Cardiac septum (tissue), 1 donor: ENCODE data around the gene ESYT2. TPM values are rescaled to one million over a fixed set of nuclear protein-coding genes. Genes with fewer than 3 reads are reported as not detected.

Source experiments
- DNase-seq: peaks from one replicate; pipeline ENCODE4 v3.0.0-alpha.2; 2020; ENCODE audit warnings: low spot score
- intact Hi-C: fragments of 100-400 bp; cut with DNase I; formaldehyde crosslinking; loops from one replicate; pipeline ENCODE4 v1.14.0; 2022
- total RNA-seq: library from RNA; stranded (reverse); fragmentation: NEBNext Ultra II Directional; extraction: Animal tissue kit (Norgen Biotek cat#: 25700); gene quantifications from one replicate; pipeline ENCODE4 v1.2.1, GENCODE V29; 2021
- donor health status: DM: no; HTN: no; CAD: no.

Gene ESYT2
- total RNA-seq, 1 donor from 2014 or later: 45.6 TPM

DNA sequence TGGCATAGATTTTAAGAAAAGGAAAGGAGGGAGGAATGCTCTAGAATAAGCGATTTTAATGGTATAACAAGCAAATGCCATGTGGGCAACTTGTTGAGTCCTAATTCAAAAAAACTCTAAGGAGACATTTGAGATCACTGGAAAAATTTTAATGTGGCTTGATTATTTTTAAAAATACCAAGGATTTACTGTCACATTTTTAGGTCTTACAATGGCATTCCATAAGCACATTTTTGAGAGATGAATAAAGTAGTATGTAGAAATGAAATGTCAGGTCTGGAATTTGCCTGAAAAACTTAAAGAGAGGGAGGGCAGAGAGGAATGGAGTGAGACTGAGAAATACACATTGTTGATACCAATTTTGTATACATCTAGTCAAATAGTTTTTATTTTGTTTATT, 145.0 kb downstream of the ESYT2 start:
- intact Hi-C loops: no loop called here
- no peak for DNase-seq

DNA sequence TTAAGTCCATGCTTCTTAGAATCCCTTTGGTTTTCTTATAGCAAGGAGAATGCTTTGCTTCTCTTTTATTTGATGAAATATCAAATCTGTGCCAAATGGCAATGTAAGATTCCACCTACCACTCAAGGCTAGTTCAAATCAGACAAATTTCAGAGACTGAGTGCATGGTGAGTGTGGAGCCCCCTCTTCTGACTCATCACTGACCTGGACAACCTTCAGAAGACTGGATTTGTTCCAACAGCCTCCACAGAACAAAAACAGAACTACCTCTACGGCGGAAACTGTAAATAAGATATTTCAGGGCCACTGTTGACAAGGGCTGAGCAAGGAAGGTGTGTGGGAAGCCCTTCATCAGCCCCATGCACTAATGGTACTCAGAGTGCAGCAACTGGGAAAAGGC, 145.8 kb downstream of the ESYT2 start:
- intact Hi-C loops: no loop called here
- DNase-seq: no peak

DNA sequence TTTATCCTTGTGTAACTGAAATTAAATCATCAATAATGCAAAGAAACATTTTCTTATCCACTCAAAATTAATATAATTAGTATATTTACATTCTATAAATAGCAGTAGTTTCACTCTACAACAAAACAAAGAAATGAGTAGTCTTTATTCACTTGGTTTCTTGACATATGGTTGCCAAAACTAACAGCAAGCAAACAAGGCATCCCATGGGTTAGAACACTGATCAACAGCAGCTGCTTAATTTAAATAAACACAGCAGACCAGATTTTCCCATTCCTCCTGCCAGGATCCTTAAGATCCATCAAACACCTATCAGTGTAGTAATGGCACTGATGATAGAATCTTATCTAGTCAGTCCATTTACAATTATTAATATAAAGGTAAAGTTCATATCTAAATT, 146.9 kb downstream of the ESYT2 start:
- no peak for DNase-seq
- intact Hi-C loops: no loop called here

Other genes starting within 250 kb of the ESYT2 start
- gene PTPRN2, start 241.7 kb downstream of the ESYT2 start, total RNA-seq: 0.92 TPM
- 3.6 TPM for gene NCAPG2, start 124.7 kb downstream of the ESYT2 start, total RNA-seq
- 24.8 TPM for gene DYNC2I1, start 27.0 kb upstream of the ESYT2 start, total RNA-seq